WTC11 (cell line): ENCODE measurements around the gene DOCK1.

Source experiments
- ARID4B ChIP-seq: sonication (generic); formaldehyde crosslinking; IDR thresholded peaks from 2 replicates; pipeline ENCODE4 v1.8.0; 2023; ENCODE audit warnings: missing genetic modification reagents, mild to moderate bottlenecking, borderline replicate concordance
- CTCF ChIP-seq: fragments of 200-600 bp; IDR thresholded peaks from 2 replicates; pipeline ENCODE4 v1.8.0; 2022; ENCODE audit warnings: antibody characterized with exemption
- ETV6 ChIP-seq: sonication (generic); formaldehyde crosslinking; IDR thresholded peaks from 2 replicates; pipeline ENCODE4 v1.8.1; 2022; ENCODE audit warnings: mild to moderate bottlenecking, missing genetic modification reagents
- FOXP1 ChIP-seq: sonication (generic); formaldehyde crosslinking; IDR thresholded peaks from 2 replicates; pipeline ENCODE4 v1.8.0; 2022; ENCODE audit warnings: missing genetic modification reagents, mild to moderate bottlenecking, moderate library complexity, borderline replicate concordance
- RELA ChIP-seq: sonication (generic); formaldehyde crosslinking; IDR thresholded peaks from 2 replicates; pipeline ENCODE4 v1.8.1; 2022; ENCODE audit warnings: missing genetic modification reagents, mild to moderate bottlenecking, borderline replicate concordance
- SP1 ChIP-seq: sonication (generic); formaldehyde crosslinking; conservative IDR thresholded peaks from 2 replicates; pipeline ENCODE4 v1.8.1; 2022; ENCODE audit warnings: missing genetic modification reagents
- ZNF121 ChIP-seq: sonication (generic); formaldehyde crosslinking; IDR thresholded peaks from 2 replicates; pipeline ENCODE4 v1.8.0; 2023; ENCODE audit warnings: missing genetic modification reagents
- ZNF138 ChIP-seq: sonication (generic); formaldehyde crosslinking; conservative IDR thresholded peaks from 2 replicates; pipeline ENCODE4 v1.8.1; 2022; ENCODE audit warnings: mild to moderate bottlenecking, moderate library complexity, missing genetic modification reagents
- ZNF232 ChIP-seq: sonication (generic); formaldehyde crosslinking; IDR thresholded peaks from 2 replicates; pipeline ENCODE4 v1.8.0; 2022; ENCODE audit warnings: mild to moderate bottlenecking, missing genetic modification reagents
- ZNF263 ChIP-seq: sonication (generic); formaldehyde crosslinking; IDR thresholded peaks from 2 replicates; pipeline ENCODE4 v1.8.1; 2022; ENCODE audit warnings: low read depth, mild to moderate bottlenecking, moderate library complexity, missing genetic modification reagents
- ZSCAN18 ChIP-seq: fragments of 250-450 bp; sonication (Bioruptor Pico); IDR thresholded peaks from 2 replicates; pipeline ENCODE4 v2.1.2; 2022; ENCODE audit warnings: mild to moderate bottlenecking, moderate library complexity
- TF ChIP-seq, protein P1 (sequence below): sonication (generic); formaldehyde crosslinking; IDR thresholded peaks from 2 replicates; pipeline ENCODE4 v1.8.1; 2023; ENCODE audit warnings: mild to moderate bottlenecking, missing genetic modification reagents

DNA sequence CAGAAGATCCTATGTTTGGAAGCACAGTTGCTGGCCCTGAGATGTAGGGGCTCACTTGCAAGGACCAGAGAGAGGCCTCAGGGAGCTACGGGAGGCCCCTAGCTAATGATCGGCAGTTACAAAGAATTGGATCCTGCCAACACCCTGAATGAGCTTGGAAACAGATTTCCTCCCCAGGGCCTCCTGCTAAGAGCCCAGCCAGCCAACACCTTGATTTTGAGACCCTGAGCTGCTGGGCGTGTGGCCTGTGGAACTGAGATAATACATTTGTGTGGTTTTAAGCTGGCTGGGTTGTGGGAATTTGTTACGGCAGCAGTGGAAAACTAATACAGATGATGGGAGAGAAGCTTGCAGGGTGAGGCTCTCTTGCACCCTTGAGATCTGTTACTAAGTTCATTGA, 3.9 kb downstream of the DOCK1 start:
- TF ChIP-seq ZNF121 (CRISPR knock-in tag) (no peak), ZNF232 (CRISPR knock-in tag) (no peak), ZSCAN18 (CRISPR knock-in tag) (no peak), ZNF138 (CRISPR knock-in tag) (no peak), CTCF (no peak), ZNF263 (CRISPR knock-in tag) (no peak), ARID4B (CRISPR knock-in tag) (no peak), ETV6 (CRISPR knock-in tag) (no peak), SP1 (CRISPR knock-in tag) (no peak), FOXP1 (CRISPR knock-in tag) (no peak), RELA (CRISPR knock-in tag) (no peak)
- TF ChIP-seq, protein P1, sequence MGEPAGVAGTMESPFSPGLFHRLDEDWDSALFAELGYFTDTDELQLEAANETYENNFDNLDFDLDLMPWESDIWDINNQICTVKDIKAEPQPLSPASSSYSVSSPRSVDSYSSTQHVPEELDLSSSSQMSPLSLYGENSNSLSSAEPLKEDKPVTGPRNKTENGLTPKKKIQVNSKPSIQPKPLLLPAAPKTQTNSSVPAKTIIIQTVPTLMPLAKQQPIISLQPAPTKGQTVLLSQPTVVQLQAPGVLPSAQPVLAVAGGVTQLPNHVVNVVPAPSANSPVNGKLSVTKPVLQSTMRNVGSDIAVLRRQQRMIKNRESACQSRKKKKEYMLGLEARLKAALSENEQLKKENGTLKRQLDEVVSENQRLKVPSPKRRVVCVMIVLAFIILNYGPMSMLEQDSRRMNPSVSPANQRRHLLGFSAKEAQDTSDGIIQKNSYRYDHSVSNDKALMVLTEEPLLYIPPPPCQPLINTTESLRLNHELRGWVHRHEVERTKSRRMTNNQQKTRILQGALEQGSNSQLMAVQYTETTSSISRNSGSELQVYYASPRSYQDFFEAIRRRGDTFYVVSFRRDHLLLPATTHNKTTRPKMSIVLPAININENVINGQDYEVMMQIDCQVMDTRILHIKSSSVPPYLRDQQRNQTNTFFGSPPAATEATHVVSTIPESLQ = no peak
